Right renal cortex interstitium (tissue), 3 donors: ENCODE data around the gene SLC34A2. TPM values are rescaled to one million over a fixed set of nuclear protein-coding genes. Genes with fewer than 3 reads are reported as not detected.

ENCODE experiments used
- DNase-seq, 3 donors: peaks; one replicate each; pipeline ENCODE4 v3.0.0-alpha.2; 2013; ENCODE audit warnings: low read depth in 3 of 3, low spot score in 2 of 3
- polyA plus RNA-seq, 3 donors: library from polyadenylated mRNA; unstranded; fragments of 120-200 nt; gene quantifications; one replicate each; pipeline ENCODE4 v1.2.1, GENCODE V29; 2013; ENCODE audit not compliant: insufficient read length in 3 of 3

Gene SLC34A2
- polyA plus RNA-seq, 3 donors, result 24.1 to 30.7 (median 25.2) TPM

- DNase-seq, result no peak
Measured at GRCh38 chr4:25712611-25713010, 57.0 kb downstream of the SLC34A2 start.

- DNase-seq, result no peak
Measured at GRCh38 chr4:25713812-25714211, 58.2 kb downstream of the SLC34A2 start.

- no peak for DNase-seq
Measured at GRCh38 chr4:25722964-25723363, 67.3 kb downstream of the SLC34A2 start.

GRCh38 chr4:25723409-25723808, 67.8 kb downstream of the SLC34A2 start:
- no peak for DNase-seq

- no peak for DNase-seq
Measured at GRCh38 chr4:25725870-25726269, 70.2 kb downstream of the SLC34A2 start.

GRCh38 chr4:25727711-25728493, 72.3 kb downstream of the SLC34A2 start:
- DNase-seq, result peak in 1 of 3 donors; percentile 15

Other genes with a start within 250 kb of the SLC34A2 start
- 10 to 100 TPM; 22.9 to 24.9 (median 23.1) TPM for gene SEL1L3, start 207.1 kb downstream of the SLC34A2 start, polyA plus RNA-seq